Endothelial cell of umbilical vein (primary cell): ENCODE results near the gene SULT2A1. TPM values are rescaled to one million over a fixed set of nuclear protein-coding genes. Genes with fewer than 3 reads are reported as not detected.

ENCODE experiments used
- BruUV-seq: library from RNA; stranded (reverse); fragments of 400-500 nt; replicated peaks from 2 replicates; lab custom pipeline; 2021; lab: Mats Ljungman, UMichigan
- CTCF ChIA-PET: fragments of 300-600, 350-600 bp; sonication (Branson Sonifier 250); formaldehyde crosslinking; loops from one replicate; lab custom pipeline; 2021; ENCODE audit warnings: antibody characterized with exemption, inconsistent platforms; lab: Charles Lee
- POLR2A ChIA-PET: fragments of 300-600, 350-600 bp; sonication (Branson Sonifier 250); formaldehyde crosslinking; loops from one replicate; lab custom pipeline; 2021; ENCODE audit warnings: antibody characterized with exemption, inconsistent platforms; lab: Charles Lee
- DNase-seq: peaks from one replicate; pipeline ENCODE4 v3.0.0-alpha.2; 2011; ENCODE audit warnings: low read depth, low spot score
- FAIRE-seq: peaks from 2 replicates; lab custom pipeline; 2011; peaks lifted over from hg19 to GRCh38; lab: Jason Lieb, UNC
- H2AFZ ChIP-seq: 2 replicates; pipeline ENCODE4 v1.6.0; 2012; ENCODE audit warnings: low read depth, low read length, control low read depth, inconsistent platforms
- H3K27ac ChIP-seq: 2 replicates; pipeline ENCODE4 v1.5.1; 2011; ENCODE audit warnings: low read depth, mild to moderate bottlenecking, control low read depth, low read length, moderate library complexity; ENCODE audit not compliant: insufficient read depth
- H3K27me3 ChIP-seq, 2 experiments: 2 replicates each; pipeline versions ENCODE4 v1.6.0 to v1.6.1; 2011; ENCODE audit warnings: low read length in 2 of 2, mixed read lengths in 1 of 2; ENCODE audit not compliant: control insufficient read depth in 2 of 2, insufficient read depth in 2 of 2
- H3K36me3 ChIP-seq, 2 experiments: 2 replicates in 1 of 2; 3 replicates in 1 of 2; pipeline ENCODE4 v1.5.1; 2011; ENCODE audit warnings: low read length in 2 of 2, mild to moderate bottlenecking in 1 of 2, moderate library complexity in 1 of 2; ENCODE audit not compliant: control insufficient read depth in 2 of 2, insufficient read depth in 2 of 2; ENCODE audit errors: extremely low read depth in 1 of 2
- H3K4me1 ChIP-seq: 3 replicates; pipeline ENCODE4 v1.5.1; 2011; ENCODE audit warnings: mild to moderate bottlenecking, low read length; ENCODE audit not compliant: control insufficient read depth, insufficient read depth; ENCODE audit errors: extremely low read depth
- H3K4me2 ChIP-seq: 2 replicates; pipeline ENCODE4 v1.6.1; 2011; ENCODE audit warnings: low read length, control low read depth, mixed read lengths; ENCODE audit not compliant: insufficient read depth
- H3K4me3 ChIP-seq, 3 experiments: fragments of 200-600 bp in 1 of 3; sonication (generic), shearing (Covaris generic) in 1 of 3; replicated peaks in 1 of 3; 2 replicates each; pipeline ENCODE4 v1.5.1; 2011 to 2016; ENCODE audit warnings: control low read depth in 3 of 3, low read length in 3 of 3, mild to moderate bottlenecking in 2 of 3, inconsistent platforms in 1 of 3, low read depth in 1 of 3, moderate library complexity in 1 of 3; ENCODE audit not compliant: insufficient read depth in 1 of 3
- H3K79me2 ChIP-seq: 2 replicates; pipeline ENCODE4 v1.6.0; 2012; ENCODE audit warnings: low read length, inconsistent platforms; ENCODE audit not compliant: control insufficient read depth, insufficient read depth
- H3K9ac ChIP-seq: replicated peaks from 2 replicates; pipeline ENCODE3; 2011; ENCODE audit warnings: low read length, control low read depth; ENCODE audit not compliant: insufficient read depth; ENCODE audit errors: extremely low read depth
- H3K9me1 ChIP-seq: replicated peaks from 3 replicates; pipeline ENCODE4 v1.6.0; 2011; ENCODE audit warnings: mild to moderate bottlenecking, low read length; ENCODE audit not compliant: control insufficient read depth, insufficient read depth; ENCODE audit errors: extremely low read depth
- H3K9me3 ChIP-seq: replicated peaks from 2 replicates; pipeline ENCODE4 v1.5.1; 2012; ENCODE audit warnings: low read length, inconsistent platforms; ENCODE audit not compliant: control insufficient read depth, insufficient read depth
- H4K20me1 ChIP-seq: replicated peaks from 2 replicates; pipeline ENCODE3; 2011; ENCODE audit warnings: mild to moderate bottlenecking, low read length; ENCODE audit not compliant: control insufficient read depth, insufficient read depth; ENCODE audit errors: extremely low read depth
- CTCF ChIP-seq, 2 donors: IDR thresholded peaks; 1 replicate in 1 of 2; 2 replicates in 1 of 2; pipeline ENCODE4 v1.5.1; 2011; ENCODE audit warnings: low read length in 2 of 2, mild to moderate bottlenecking in 2 of 2, moderate library complexity in 2 of 2, control low read depth in 1 of 2, inconsistent platforms in 1 of 2, low read depth in 1 of 2; ENCODE audit not compliant: insufficient read depth in 1 of 2; ENCODE audit errors: extremely low read depth in 1 of 2
- FOS ChIP-seq: IDR thresholded peaks from 2 replicates; pipeline ENCODE4 v1.6.1; 2011; ENCODE audit warnings: mild to moderate bottlenecking, low read length, moderate library complexity, borderline replicate concordance; ENCODE audit not compliant: insufficient read depth
- GATA2 ChIP-seq: IDR thresholded peaks from 2 replicates; pipeline ENCODE4 v1.7.0; 2011; ENCODE audit warnings: low read depth, mild to moderate bottlenecking, moderate library complexity, mixed read lengths, low read length; ENCODE audit not compliant: insufficient read length, insufficient read depth
- MAX ChIP-seq: IDR thresholded peaks from 2 replicates; pipeline ENCODE4 v1.6.1; 2011; ENCODE audit not compliant: insufficient read depth, insufficient read length
- POLR2A ChIP-seq: IDR thresholded peaks from 2 replicates; pipeline ENCODE4 v1.6.1; 2012; ENCODE audit warnings: low read depth, mild to moderate bottlenecking, control low read depth, low read length
- POLR2AphosphoS5 ChIP-seq: IDR thresholded peaks from 2 replicates; pipeline ENCODE4 v1.6.1; 2012; ENCODE audit warnings: low read depth, mild to moderate bottlenecking, control low read depth, low read length, moderate library complexity; ENCODE audit not compliant: insufficient read depth
- dilution Hi-C: fragments of 300-500 bp; cut with MboI; formaldehyde crosslinking; loops from one replicate; pipeline ENCODE4 v1.15.0; 2019; ENCODE audit warnings: low sequenced_read_pairs; ENCODE audit not compliant: extremely low pct_ligation_motif_present
- intact Hi-C: fragments of 100-400 bp; cut with micrococcal nuclease; formaldehyde crosslinking; loops from one replicate; pipeline ENCODE4 v1.10.0; 2022
- polyA plus RNA-seq, 4 experiments: library from polyadenylated mRNA; depleted of rRNA in 3 of 4; stranded (reverse) in 3 of 4; unstranded in 1 of 4; fragments of >200 nt; gene quantifications; 2 replicates each; pipeline versions ENCODE4 v1.2.1 to v1.2.3, GENCODE V29; 2011 to 2012; ENCODE audit warnings: missing spikeins in 1 of 4
- total RNA-seq: library from RNA; stranded (reverse); gene quantifications from 2 replicates; pipeline ENCODE4 v1.2.3, GENCODE V29; 2021

The SULT2A1 gene
- total and polyA plus RNA-seq, 2 donors (not counting 3 experiments of a cell fraction or from before 2014, with no cell fraction given), result not detected

- POLR2A ChIA-PET, result no interaction called here
- no peak for FAIRE-seq
These were observed 46.2 kb downstream of the SULT2A1 start for GRCh38 chr19:47839913-47840312.

More at GRCh38 chr19:47839913-47840312, 46.2 kb downstream of the SULT2A1 start:
- Histone ChIP-seq H3K9me1 (no peaks in the 10 kb centered on the region), H3K4me1 (no peaks in the 10 kb centered on the region), H3K9me3 (no peaks in the 10 kb centered on the region), H3K4me3 (no peak overlapping the region), H3K27me3 (no peaks in the 10 kb centered on the region), H3K79me2 (no peaks in the 10 kb centered on the region), H3K27ac (no peak overlapping the region), H3K36me3 (no peaks in the 10 kb centered on the region), H3K4me2 (no peak overlapping the region), H2AFZ (no peak overlapping the region), H3K9ac (no peak overlapping the region), H4K20me1 (no peaks in the 10 kb centered on the region)
- TF ChIP-seq FOS (no peak), CTCF (IDR thresholded peaks at IDR 0.05; ENCODE audit: extremely low read depth in 1 of 2, insufficient read depth in 1 of 2, low read depth in 1 of 2, low read length in 2 of 2) (no peak), POLR2A (no peak), POLR2AphosphoS5 (no peak), MAX (no peak), GATA2 (no peak)
- no peak for DNase-seq
- no TSS peak for BruUV-seq
- CTCF ChIA-PET, result interaction anchor here (0.6 to 2.5 kb wide), 3 partner anchors 9 to 207 kb away, joined by 4 to 11 read pairs (median 7); no protein-coding TSS in a partner anchor
- dilution Hi-C loops (no loop called here), intact Hi-C loops (no loop called here)
